Measurements from ENCODE around the gene PRKG1.

PRKG1 gene

DNA sequence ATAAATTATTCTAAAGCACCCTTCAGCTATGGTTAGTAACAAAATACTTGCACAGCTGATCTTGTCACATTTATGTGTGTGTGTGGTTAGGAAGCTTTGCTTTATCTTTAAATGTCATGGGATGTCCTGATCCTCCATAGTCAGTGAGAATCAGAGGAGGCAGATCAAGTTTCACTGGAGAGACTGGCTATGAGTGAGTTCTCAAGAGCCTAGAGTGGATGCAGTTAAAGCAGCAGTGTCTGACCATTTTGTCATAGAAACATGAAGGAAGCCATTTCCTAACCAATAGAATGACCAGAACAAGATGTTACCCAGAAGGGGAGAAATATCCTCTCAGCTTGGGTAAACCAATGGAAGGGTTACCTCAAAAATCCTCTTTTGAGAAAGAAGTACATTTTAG, 1032.6 kb downstream of the PRKG1 start:
- H3K9ac ChIP-seq (ENCODE audit: low read length) = no peak overlapping the region
- no peaks in the 10 kb centered on the region for H3K4me1 ChIP-seq (ENCODE audit: control insufficient read depth, insufficient read depth, low read length)
- no peaks in the 10 kb centered on the region for H3K27me3 ChIP-seq (ENCODE audit: control insufficient read depth, insufficient read depth, low read length)
- H3K4me3 ChIP-seq (ENCODE audit: low read length) = no peak overlapping the region
- H3K27ac ChIP-seq (ENCODE audit: low read depth, low read length) = no peak overlapping the region
- H3K36me3 ChIP-seq (ENCODE audit: control insufficient read depth, insufficient read depth, low read length) = no peaks in the 10 kb centered on the region

DNA sequence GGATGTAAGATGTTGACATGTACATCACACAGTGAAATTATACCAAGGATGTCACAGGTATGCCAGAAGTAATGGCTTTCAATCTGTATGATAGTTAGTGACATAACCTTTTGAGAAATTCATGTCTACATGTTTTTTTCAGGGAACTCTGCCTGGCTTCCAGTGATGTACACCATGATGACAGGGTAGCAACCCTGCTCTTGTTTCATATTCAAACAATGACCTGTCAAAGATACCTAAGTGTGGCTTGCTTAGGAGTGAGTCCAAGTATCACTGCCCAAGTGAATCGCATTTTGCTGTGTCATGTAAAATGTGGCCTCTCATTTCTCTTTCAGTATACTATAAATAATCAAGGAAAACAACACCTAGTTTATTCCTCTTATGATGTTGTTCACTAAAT, 1033.9 kb downstream of the PRKG1 start:
- no peak overlapping the region for H3K27ac ChIP-seq (ENCODE audit: low read depth, low read length)
- H3K4me3 ChIP-seq (ENCODE audit: low read length) = no peak overlapping the region
- H3K27me3 ChIP-seq (ENCODE audit: control insufficient read depth, insufficient read depth, low read length) = no peaks in the 10 kb centered on the region
- H3K4me1 ChIP-seq (ENCODE audit: control insufficient read depth, insufficient read depth, low read length) = no peaks in the 10 kb centered on the region
- no peaks in the 10 kb centered on the region for H3K36me3 ChIP-seq (ENCODE audit: control insufficient read depth, insufficient read depth, low read length)
- H3K9ac ChIP-seq (ENCODE audit: low read length) = no peak overlapping the region

DNA sequence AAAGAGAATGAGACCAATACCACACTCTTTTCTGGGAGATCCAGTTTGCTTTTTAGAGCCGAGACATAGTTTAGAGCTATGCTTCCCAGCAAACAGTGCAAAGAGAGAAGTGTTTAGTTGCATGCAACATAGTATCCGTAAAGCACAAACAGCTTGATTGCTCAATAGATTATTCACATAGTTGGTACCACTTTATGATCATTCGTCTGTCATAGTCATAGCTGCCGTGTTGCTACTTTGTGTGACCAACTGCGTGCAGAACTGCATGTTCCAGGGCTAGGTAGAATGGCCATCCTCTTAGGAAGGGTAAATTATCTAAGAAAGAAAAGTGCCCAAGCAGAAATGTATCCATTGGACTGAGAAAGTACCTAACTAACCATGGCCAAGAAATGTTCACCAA, 1036.3 kb downstream of the PRKG1 start:
- Histone ChIP-seq H3K27me3 (ENCODE audit: control insufficient read depth, insufficient read depth, low read length) (no peaks in the 10 kb centered on the region), H3K27ac (ENCODE audit: low read depth, low read length) (no peak overlapping the region), H3K4me1 (ENCODE audit: control insufficient read depth, insufficient read depth, low read length) (no peaks in the 10 kb centered on the region), H3K4me3 (ENCODE audit: low read length) (no peak overlapping the region), H3K9ac (ENCODE audit: low read length) (no peak overlapping the region), H3K36me3 (ENCODE audit: control insufficient read depth, insufficient read depth, low read length) (no peaks in the 10 kb centered on the region)

DNA sequence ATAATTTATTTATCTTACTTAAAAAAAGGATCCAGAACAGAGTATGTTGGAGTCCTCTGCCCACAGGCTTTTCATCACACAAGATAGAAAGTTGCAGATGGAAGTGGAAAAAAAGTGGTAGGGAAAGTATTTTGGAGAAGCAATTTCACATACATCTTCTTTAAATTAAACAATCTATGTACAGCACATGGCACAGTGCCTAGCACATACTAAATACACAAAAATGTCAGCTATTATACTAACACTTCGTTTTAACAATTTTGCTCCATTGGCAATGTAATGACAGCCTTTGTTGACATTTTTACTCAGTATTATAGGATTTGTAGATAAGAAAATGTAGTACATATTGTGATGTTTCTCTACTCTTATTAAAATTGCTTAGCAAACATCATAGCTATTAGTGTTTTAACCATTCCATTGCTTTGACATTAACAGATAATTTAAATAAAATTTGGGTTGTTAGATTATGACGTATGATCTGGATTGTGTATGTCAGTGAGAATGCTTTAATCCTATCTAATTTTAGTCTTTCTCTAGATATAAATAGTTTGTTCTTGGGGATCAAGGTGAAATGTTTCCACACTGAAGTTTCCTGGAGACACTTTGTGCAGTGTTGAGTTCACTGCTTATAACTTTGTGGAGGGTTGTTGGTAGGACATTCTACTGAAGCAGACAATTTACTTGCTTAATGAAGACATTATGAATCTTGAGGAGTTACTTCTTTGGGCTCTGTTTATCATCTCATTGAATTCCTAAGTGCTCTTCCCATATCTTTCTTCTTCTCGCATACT, 1037.0 kb downstream of the PRKG1 start:
- H3K27me3 ChIP-seq (ENCODE audit: control insufficient read depth, insufficient read depth, low read length) = no peaks in the 10 kb centered on the region
- H3K36me3 ChIP-seq (ENCODE audit: control insufficient read depth, insufficient read depth, low read length) = no peaks in the 10 kb centered on the region
- H3K4me3 ChIP-seq (ENCODE audit: low read length) = no peak overlapping the region
- no peak overlapping the region for H3K27ac ChIP-seq (ENCODE audit: low read depth, low read length)
- H3K4me1 ChIP-seq (ENCODE audit: control insufficient read depth, insufficient read depth, low read length) = no peaks in the 10 kb centered on the region
- H3K9ac ChIP-seq (ENCODE audit: low read length) = no peak overlapping the region

DNA sequence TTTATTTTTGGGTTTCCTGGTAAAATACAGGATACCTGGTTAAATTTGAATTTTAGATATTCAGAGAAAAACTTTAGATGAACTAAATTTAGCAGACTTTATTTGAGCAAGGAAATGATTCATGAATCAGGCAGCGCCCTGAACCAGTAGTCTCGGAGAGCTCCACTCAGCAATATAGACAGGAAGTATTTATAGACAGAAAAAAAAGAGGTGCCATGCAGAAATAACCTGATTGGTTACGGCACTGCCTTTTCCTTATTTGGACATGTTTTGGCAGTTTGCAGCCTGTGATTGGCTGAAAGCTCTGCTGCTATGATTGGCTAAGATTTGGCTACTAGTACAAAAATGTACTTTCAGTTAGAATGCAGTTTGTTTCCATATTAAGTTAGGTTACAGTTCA, 1041.5 kb downstream of the PRKG1 start:
- no peaks in the 10 kb centered on the region for H3K36me3 ChIP-seq (ENCODE audit: control insufficient read depth, insufficient read depth, low read length)
- no peaks in the 10 kb centered on the region for H3K4me1 ChIP-seq (ENCODE audit: control insufficient read depth, insufficient read depth, low read length)
- no peaks in the 10 kb centered on the region for H3K27me3 ChIP-seq (ENCODE audit: control insufficient read depth, insufficient read depth, low read length)
- H3K4me3 ChIP-seq (ENCODE audit: low read length) = no peak overlapping the region
- H3K9ac ChIP-seq (ENCODE audit: low read length) = no peak overlapping the region
- no peak overlapping the region for H3K27ac ChIP-seq (ENCODE audit: low read depth, low read length)

DNA sequence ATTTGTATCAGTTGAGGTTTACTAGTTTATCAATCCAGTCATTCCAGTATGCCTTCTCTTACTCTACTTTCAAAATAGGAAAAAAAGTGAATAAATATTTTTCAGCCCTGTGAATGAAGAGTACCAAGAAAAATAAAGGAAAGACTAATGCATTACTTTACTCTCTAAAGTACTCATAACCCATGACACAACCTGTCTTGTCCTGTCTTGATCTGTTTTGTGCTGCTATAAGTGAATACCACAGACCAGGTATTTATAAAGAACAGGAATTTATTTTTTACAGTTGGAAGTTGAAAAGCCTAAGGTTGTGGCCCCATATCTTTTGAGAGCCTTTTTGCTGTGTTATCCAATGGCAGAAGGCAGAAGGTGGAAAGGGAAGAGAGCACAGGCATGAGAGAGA, 1045.2 kb downstream of the PRKG1 start:
- no peak overlapping the region for H3K9ac ChIP-seq (ENCODE audit: low read length)
- no peak overlapping the region for H3K27ac ChIP-seq (ENCODE audit: low read depth, low read length)
- no peaks in the 10 kb centered on the region for H3K27me3 ChIP-seq (ENCODE audit: control insufficient read depth, insufficient read depth, low read length)
- H3K4me1 ChIP-seq (ENCODE audit: control insufficient read depth, insufficient read depth, low read length) = no peaks in the 10 kb centered on the region
- no peak overlapping the region for H3K4me3 ChIP-seq (ENCODE audit: low read length)
- H3K36me3 ChIP-seq (ENCODE audit: control insufficient read depth, insufficient read depth, low read length) = no peaks in the 10 kb centered on the region

DNA sequence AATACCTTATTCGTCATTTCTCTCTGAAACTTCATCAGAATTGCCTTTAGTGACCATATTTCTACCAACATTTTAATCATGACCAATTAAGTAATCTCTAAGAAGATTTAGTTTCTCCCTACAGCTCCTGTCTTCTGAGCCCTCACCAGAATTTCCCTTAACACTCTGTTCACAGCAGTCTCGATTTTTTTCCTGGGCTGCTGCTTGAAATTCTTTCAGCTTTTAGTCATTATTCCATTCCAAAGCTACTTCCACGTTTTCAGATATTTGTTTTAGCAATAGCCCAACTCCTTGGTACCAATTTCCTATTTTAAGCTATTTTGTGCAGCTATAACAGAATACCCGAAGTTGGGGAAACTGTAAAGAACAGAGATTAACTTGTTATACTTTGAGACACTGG, 1047.4 kb downstream of the PRKG1 start:
- Histone ChIP-seq H3K27me3 (ENCODE audit: control insufficient read depth, insufficient read depth, low read length) (no peaks in the 10 kb centered on the region), H3K36me3 (ENCODE audit: control insufficient read depth, insufficient read depth, low read length) (no peaks in the 10 kb centered on the region), H3K27ac (ENCODE audit: low read depth, low read length) (no peak overlapping the region), H3K4me3 (ENCODE audit: low read length) (no peak overlapping the region), H3K9ac (ENCODE audit: low read length) (no peak overlapping the region), H3K4me1 (ENCODE audit: control insufficient read depth, insufficient read depth, low read length) (no peaks in the 10 kb centered on the region)

DNA sequence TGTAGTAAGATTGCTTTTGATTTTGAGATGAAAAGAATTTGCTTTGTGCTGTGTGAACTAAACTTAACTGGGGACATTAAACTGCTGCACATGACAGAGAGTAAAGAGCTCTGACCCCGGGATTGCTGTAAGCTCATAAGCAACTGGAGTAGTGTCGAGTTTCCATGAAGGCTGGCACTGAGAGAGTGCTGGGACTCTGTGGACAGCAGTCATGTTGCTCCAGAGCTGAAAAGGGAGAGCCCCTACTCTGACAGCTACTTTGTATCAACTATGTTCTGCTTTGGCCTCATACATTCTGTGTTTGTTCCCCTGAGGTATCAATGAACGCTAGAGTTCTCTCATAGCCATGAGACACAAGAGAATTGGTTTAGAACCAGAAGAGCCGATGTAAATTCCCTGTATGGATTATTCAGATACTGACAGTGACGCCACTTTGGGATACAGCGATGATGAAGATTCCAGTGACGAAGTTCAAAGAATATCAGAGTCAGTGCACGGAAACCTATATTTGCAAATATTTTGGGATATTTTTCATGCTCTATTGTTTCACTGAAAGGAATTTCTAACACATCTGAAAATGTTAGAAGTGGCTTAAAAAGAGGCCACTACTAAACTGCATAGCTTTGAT, 1053.9 kb downstream of the PRKG1 start:
- Histone ChIP-seq H3K36me3 (ENCODE audit: control insufficient read depth, insufficient read depth, low read length) (no peaks in the 10 kb centered on the region), H3K4me1 (ENCODE audit: control insufficient read depth, insufficient read depth, low read length) (no peaks in the 10 kb centered on the region), H3K9ac (ENCODE audit: low read length) (no peak overlapping the region), H3K4me3 (ENCODE audit: low read length) (no peak overlapping the region), H3K27me3 (ENCODE audit: control insufficient read depth, insufficient read depth, low read length) (no peaks in the 10 kb centered on the region), H3K27ac (ENCODE audit: low read depth, low read length) (no peak overlapping the region)

DNA sequence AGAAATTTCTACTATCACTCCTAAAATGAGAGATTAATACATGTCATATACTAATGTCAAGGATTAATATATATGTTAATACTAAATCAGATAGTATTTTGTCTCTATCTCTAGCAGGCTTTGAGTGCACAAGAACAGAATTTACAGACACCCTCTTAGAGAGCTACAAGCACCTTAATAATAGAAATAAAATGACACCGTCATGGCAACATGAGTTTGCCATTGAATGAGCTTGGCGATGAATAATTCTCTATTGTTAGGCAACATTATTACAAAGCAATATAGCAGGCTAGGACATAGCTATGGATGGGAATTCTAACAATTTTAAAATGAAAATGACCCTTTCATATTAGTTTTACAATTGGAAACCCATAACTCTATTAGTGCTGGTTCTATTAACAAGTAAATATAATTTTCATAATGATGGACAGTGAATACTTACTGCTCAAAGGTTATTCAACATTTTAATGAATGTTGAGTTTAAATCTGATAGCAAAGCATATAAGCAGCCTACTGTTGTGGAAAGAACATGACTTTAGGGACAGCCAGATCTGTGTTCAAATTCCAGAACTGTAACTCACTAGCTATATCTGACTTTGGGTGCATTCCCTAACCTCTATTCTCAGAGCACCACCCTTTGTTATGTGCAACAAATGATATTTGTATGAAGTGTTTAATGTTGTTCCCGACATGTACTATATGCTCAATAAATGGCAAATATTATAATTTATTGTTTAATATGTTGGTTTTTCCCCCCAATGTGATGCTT, 1055.3 kb downstream of the PRKG1 start:
- H3K9ac ChIP-seq (ENCODE audit: low read length) = no peak overlapping the region
- H3K27me3 ChIP-seq (ENCODE audit: control insufficient read depth, insufficient read depth, low read length) = no peaks in the 10 kb centered on the region
- H3K27ac ChIP-seq (ENCODE audit: low read depth, low read length) = no peak overlapping the region
- H3K36me3 ChIP-seq (ENCODE audit: control insufficient read depth, insufficient read depth, low read length) = no peaks in the 10 kb centered on the region
- no peak overlapping the region for H3K4me3 ChIP-seq (ENCODE audit: low read length)
- no peaks in the 10 kb centered on the region for H3K4me1 ChIP-seq (ENCODE audit: control insufficient read depth, insufficient read depth, low read length)

DNA sequence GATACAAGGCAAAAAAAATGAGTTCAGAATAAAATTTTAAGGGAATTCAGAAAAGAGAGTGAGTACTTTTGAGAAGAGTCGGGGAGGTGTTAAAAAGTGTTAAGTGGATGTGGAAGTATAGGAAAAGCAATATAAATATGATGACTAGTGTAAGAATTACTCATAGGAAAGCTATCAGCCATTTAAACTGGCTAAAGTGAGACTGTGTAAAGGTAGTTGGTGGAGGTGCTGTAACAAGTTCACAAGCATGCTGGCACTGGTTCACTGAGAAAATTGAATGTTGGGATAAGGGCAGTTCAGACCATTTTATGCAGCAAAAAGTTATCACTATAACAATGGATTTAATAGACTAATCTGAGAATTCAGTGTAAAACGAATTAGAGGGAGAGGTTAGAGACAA, 1060.8 kb downstream of the PRKG1 start:
- no peaks in the 10 kb centered on the region for H3K27me3 ChIP-seq (ENCODE audit: control insufficient read depth, insufficient read depth, low read length)
- no peak overlapping the region for H3K27ac ChIP-seq (ENCODE audit: low read depth, low read length)
- no peaks in the 10 kb centered on the region for H3K4me1 ChIP-seq (ENCODE audit: control insufficient read depth, insufficient read depth, low read length)
- H3K4me3 ChIP-seq (ENCODE audit: low read length) = no peak overlapping the region
- no peak overlapping the region for H3K9ac ChIP-seq (ENCODE audit: low read length)
- H3K36me3 ChIP-seq (ENCODE audit: control insufficient read depth, insufficient read depth, low read length) = no peaks in the 10 kb centered on the region

DNA sequence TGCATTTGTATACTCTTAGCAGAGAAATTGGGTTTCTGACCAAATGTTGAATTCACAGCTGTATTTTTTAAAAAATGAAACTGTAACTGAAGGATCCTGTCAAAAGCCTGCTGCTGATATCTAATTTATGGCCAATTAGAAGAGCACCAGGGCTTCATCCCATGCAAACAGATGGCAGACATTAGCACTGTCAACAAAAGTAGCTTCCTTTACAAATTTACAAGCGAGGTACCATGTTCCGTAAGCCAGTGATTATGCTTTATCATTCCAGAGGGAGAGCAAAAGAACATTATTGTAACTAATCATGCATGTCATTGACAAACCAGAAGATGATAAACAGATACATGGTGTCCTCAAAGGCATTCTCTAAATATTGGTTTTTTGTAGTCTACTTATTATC, 1062.6 kb downstream of the PRKG1 start:
- H3K36me3 ChIP-seq (ENCODE audit: control insufficient read depth, insufficient read depth, low read length) = no peaks in the 10 kb centered on the region

DNA sequence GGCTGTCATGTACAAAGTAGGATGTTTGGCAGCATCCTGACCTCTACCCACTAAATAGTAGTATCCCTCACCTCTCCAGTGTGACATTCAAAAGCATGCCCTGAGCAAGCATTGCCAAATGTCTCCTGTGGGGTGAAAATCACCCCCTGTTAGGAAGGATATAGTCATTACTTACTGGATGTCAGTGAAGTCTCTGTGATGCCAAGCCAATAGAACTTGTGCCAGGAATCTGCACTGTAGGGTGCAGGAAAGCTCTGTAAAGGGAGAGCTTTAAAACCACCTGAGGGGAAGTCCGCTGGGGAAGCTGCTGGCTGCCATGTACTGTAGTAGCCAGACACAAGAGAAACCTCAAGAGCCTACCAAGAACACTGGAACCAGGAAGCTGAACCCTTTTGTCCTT, 1069.1 kb downstream of the PRKG1 start:
- Histone ChIP-seq H3K27ac (ENCODE audit: low read depth, low read length) (no peak overlapping the region), H3K36me3 (ENCODE audit: control insufficient read depth, insufficient read depth, low read length) (no peaks in the 10 kb centered on the region)

More for the DNA sequence above, 1062.6 kb downstream of the PRKG1 start:
- Histone ChIP-seq H3K4me3 (ENCODE audit: low read length) (no peak overlapping the region), H3K27ac (ENCODE audit: low read depth, low read length) (no peak overlapping the region), H3K27me3 (ENCODE audit: control insufficient read depth, insufficient read depth, low read length) (no peaks in the 10 kb centered on the region), H3K4me1 (ENCODE audit: control insufficient read depth, insufficient read depth, low read length) (no peaks in the 10 kb centered on the region), H3K9ac (ENCODE audit: low read length) (no peak overlapping the region)

More for the DNA sequence above, 1069.1 kb downstream of the PRKG1 start:
- Histone ChIP-seq H3K4me1 (ENCODE audit: control insufficient read depth, insufficient read depth, low read length) (no peaks in the 10 kb centered on the region), H3K9ac (ENCODE audit: low read length) (no peak overlapping the region), H3K4me3 (ENCODE audit: low read length) (no peak overlapping the region), H3K27me3 (ENCODE audit: control insufficient read depth, insufficient read depth, low read length) (no peaks in the 10 kb centered on the region)

Measured in rectal smooth muscle tissue (tissue), 1 donor.